HUES64 (cell line): ENCODE results near the gene PLPPR2.
"Not testable (repeated sequence)": the region's sequence is repeated elsewhere in the genome, so short reads cannot be mapped to it uniquely, and the experiment has no call there.

Experiments used
- H3K27ac ChIP-seq: 2 replicates; pipeline ENCODE4 v1.7.0; 2013; ENCODE audit warnings: low read depth, low read length, inconsistent platforms
- H3K27me3 ChIP-seq: 2 replicates; pipeline ENCODE4 v1.6.1; 2013; ENCODE audit warnings: mild to moderate bottlenecking, low read length; ENCODE audit not compliant: insufficient read depth
- H3K36me3 ChIP-seq: 2 replicates; pipeline ENCODE4 v1.6.1; 2013; ENCODE audit warnings: mild to moderate bottlenecking, low read length; ENCODE audit not compliant: insufficient read depth
- H3K4me1 ChIP-seq: 2 replicates; pipeline ENCODE4 v1.6.1; 2013; ENCODE audit warnings: mild to moderate bottlenecking, low read length, moderate library complexity; ENCODE audit not compliant: insufficient read depth
- H3K4me3 ChIP-seq: 2 replicates; pipeline ENCODE4 v1.5.1; 2013; ENCODE audit warnings: mild to moderate bottlenecking, low read length, moderate library complexity
- H3K9ac ChIP-seq: 2 replicates; pipeline ENCODE4 v1.6.1; 2013; ENCODE audit warnings: mild to moderate bottlenecking, low read depth, low read length
- H3K9me3 ChIP-seq: 2 replicates; pipeline ENCODE4 v1.6.1; 2013; ENCODE audit warnings: low read depth, low read length; ENCODE audit not compliant: insufficient read depth
- WGBS: fragments of 150-250, 120-280 bp; methylation state at CpG from one replicate; pipeline ENCODE4 v1.1.7; 2013; ENCODE audit warnings: missing lambda C conversion rate; 5-methylcytosine and 5-hydroxymethylcytosine counted together

The PLPPR2 gene

DNA sequence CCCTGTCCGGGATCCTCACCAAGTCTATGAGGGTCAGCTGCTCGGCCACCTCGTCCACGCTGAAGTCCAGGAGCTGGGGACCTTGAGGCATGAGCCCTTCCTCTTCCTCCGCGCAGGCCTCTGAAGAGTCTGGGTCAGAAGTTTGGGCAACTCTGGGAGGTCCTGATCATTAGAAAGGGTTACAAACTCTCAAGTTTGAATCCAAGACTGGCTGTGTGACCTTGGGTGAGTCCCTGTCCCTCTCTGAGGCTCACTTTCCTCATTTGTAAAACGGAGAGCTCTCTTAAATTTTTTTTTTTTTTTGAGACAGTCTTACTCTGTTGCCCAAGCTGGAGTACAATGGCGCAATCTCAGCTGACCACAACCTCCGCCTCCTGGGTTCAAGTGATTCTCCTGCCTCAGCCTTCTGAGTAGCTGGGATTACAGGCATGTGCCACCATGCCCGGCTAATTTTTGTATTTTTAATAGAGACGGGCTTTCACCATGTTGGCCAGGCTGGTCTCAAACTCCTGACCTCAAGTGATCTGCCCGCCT, 51.5 kb downstream of the PLPPR2 start:
- not testable (repeated sequence) for H3K27me3 ChIP-seq, H3K27ac ChIP-seq, H3K4me3 ChIP-seq, H3K4me1 ChIP-seq, H3K9me3 ChIP-seq, H3K9ac ChIP-seq
- peaks cover 23% of the 10 kb centered on the region for H3K36me3 ChIP-seq
- 81% methylated on average over 12 of the region's 12 CpGs for WGBS

GRCh38 chr19:11408591-11408990, 53.4 kb downstream of the PLPPR2 start:
- Histone ChIP-seq H3K36me3 (peaks cover 18% of the 10 kb centered on the region), H3K27me3 (no peaks in the 10 kb centered on the region), H3K4me1 (no peaks in the 10 kb centered on the region), H3K9me3 (no peaks in the 10 kb centered on the region), H3K4me3 (no peak overlapping the region), H3K9ac (no peak overlapping the region), H3K27ac (no peak overlapping the region)
- 95% methylated on average over 4 of the region's 4 CpGs for WGBS

- Histone ChIP-seq H3K9ac (no peak overlapping the region), H3K27me3 (no peaks in the 10 kb centered on the region), H3K4me3 (no peak overlapping the region), H3K36me3 (peaks cover 12% of the 10 kb centered on the region), H3K9me3 (no peaks in the 10 kb centered on the region), H3K4me1 (no peaks in the 10 kb centered on the region), H3K27ac (no peak overlapping the region)
- 73% methylated on average over 8 of the region's 8 CpGs for WGBS
Observed at GRCh38 chr19:11410682-11411081, 55.5 kb downstream of the PLPPR2 start.

- WGBS, result 90% methylated on average over 2 of the region's 2 CpGs
- peaks cover 3% of the 10 kb centered on the region; the same call in 1 of the 2 replicates for H3K4me1 ChIP-seq
- no peak overlapping the region for H3K27ac ChIP-seq
- H3K36me3 ChIP-seq, result peaks cover 11% of the 10 kb centered on the region
- H3K4me3 ChIP-seq, result no peak overlapping the region
- peaks cover 20% of the 10 kb centered on the region for H3K27me3 ChIP-seq
- no peak overlapping the region for H3K9ac ChIP-seq
- no peaks in the 10 kb centered on the region for H3K9me3 ChIP-seq
Observed at GRCh38 chr19:11414544-11414943, 59.3 kb downstream of the PLPPR2 start.
